ENCODE measurements around the gene GALNT9. TPM values are rescaled to one million over a fixed set of nuclear protein-coding genes. Genes with fewer than 3 reads are reported as not detected.

The GALNT9 gene
- total RNA-seq, 1 experiment from 2014 or later = 2.6 TPM

DNA sequence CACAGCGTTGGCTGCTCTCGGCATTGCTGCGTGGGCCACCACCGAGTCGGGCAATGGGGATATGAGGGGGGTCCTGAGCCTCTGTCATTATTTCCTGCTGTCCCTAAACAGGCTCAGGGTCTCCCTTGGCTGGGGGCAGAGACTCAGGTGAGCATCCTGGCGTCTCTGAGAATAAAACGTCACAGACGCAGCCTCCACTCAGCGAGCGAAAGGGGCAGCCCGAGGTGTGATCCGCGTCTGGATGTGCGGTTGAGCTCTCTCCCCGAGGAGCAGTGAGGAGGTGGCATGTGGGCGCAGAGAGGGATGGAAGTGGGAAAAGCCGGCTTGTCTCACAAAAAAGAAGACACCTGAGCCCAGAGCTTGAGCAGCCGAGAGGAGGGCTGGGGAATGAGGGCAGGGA, 62.6 kb downstream of the GALNT9 start:
- no peaks in the 10 kb centered on the region for H3K79me2 ChIP-seq (ENCODE audit: insufficient read depth, low read length)
- ATAC-seq = no peak
- ChIA-PET CTCF (no interaction called here), POLR2A (no interaction called here), RAD21 (ENCODE audit: low non-redundant PET in 1 of 2, low total read pairs in 2 of 2, uncharacterized antibody in 2 of 2, unreplicated experiment in 2 of 2) (no interaction called here)
- no peaks in the 10 kb centered on the region for H3K4me1 ChIP-seq (ENCODE audit: control insufficient read depth in 1 of 2, insufficient read depth in 2 of 2, low read length in 2 of 2)
- no peaks in the 10 kb centered on the region for H3K36me3 ChIP-seq (ENCODE audit: control insufficient read depth in 1 of 2, insufficient read depth in 2 of 2, low read length in 2 of 2)
- no peak overlapping the region for H2AFZ ChIP-seq (ENCODE audit: low read depth, low read length, poor library complexity, severe bottlenecking)
- intact Hi-C loops (cut with micrococcal nuclease) = no loop called here
- no peak overlapping the region for H3K27ac ChIP-seq (ENCODE audit: low read depth, low read length)
- no peaks in the 10 kb centered on the region for H3K9me3 ChIP-seq (ENCODE audit: control insufficient read depth in 1 of 2, insufficient read depth in 1 of 2, low read depth in 1 of 2, low read length in 2 of 2)
- H4K20me1 ChIP-seq (ENCODE audit: insufficient read depth) = no peaks in the 10 kb centered on the region
- H3K4me2 ChIP-seq (ENCODE audit: low read length) = no peak overlapping the region
- no peaks in the 10 kb centered on the region for H3K9me2 ChIP-seq (ENCODE audit: insufficient read depth)
- H3K4me3 ChIP-seq (replicated peaks in 1 of 2; ENCODE audit: low read depth in 1 of 2, low read length in 2 of 2) = no peak overlapping the region
- TF ChIP-seq EGR1 (IDR thresholded peaks at IDR 0.05; ENCODE audit: low read depth) (no peak), ZFX (IDR thresholded peaks at IDR 0.05) (no peak), JUND (IDR thresholded peaks at IDR 0.05) (no peak), MAX (IDR thresholded peaks at IDR 0.05) (no peak), EZH2phosphoT487 (IDR thresholded peaks at IDR 0.05; ENCODE audit: borderline replicate concordance) (no peak), EZH2 (IDR thresholded peaks at IDR 0.05) (no peak), ZNF274 (IDR thresholded peaks at IDR 0.05; ENCODE audit: low read depth, low read length) (no peak), CBX3 (IDR thresholded peaks at IDR 0.05; ENCODE audit: low read depth) (no peak), POLR2A (IDR thresholded peaks at IDR 0.05; ENCODE audit: borderline replicate concordance, extremely low read depth, insufficient read depth, insufficient read length) (no peak), ELF1 (IDR thresholded peaks at IDR 0.05; ENCODE audit: borderline replicate concordance, low read depth) (no peak), YY1 (IDR thresholded peaks at IDR 0.05; ENCODE audit: extremely low read depth, insufficient replicate concordance, low read depth, low read length) (no peak), FOSL1 (IDR thresholded peaks at IDR 0.05; ENCODE audit: low read depth) (no peak), RAD21 (IDR thresholded peaks at IDR 0.05; ENCODE audit: low read depth) (no peak), TCF7L2 (IDR thresholded peaks at IDR 0.05; ENCODE audit: borderline replicate concordance, extremely low read depth, insufficient read depth, insufficient read length) (no peak), SRF (IDR thresholded peaks at IDR 0.05; ENCODE audit: low read depth) (no peak)
- TF ChIP-seq, protein P1, sequence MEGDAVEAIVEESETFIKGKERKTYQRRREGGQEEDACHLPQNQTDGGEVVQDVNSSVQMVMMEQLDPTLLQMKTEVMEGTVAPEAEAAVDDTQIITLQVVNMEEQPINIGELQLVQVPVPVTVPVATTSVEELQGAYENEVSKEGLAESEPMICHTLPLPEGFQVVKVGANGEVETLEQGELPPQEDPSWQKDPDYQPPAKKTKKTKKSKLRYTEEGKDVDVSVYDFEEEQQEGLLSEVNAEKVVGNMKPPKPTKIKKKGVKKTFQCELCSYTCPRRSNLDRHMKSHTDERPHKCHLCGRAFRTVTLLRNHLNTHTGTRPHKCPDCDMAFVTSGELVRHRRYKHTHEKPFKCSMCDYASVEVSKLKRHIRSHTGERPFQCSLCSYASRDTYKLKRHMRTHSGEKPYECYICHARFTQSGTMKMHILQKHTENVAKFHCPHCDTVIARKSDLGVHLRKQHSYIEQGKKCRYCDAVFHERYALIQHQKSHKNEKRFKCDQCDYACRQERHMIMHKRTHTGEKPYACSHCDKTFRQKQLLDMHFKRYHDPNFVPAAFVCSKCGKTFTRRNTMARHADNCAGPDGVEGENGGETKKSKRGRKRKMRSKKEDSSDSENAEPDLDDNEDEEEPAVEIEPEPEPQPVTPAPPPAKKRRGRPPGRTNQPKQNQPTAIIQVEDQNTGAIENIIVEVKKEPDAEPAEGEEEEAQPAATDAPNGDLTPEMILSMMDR (IDR thresholded peaks at IDR 0.05 in 2 of 3, conservative IDR thresholded peaks at IDR 0.05 in 1 of 3; ENCODE audit: borderline replicate concordance in 1 of 3, insufficient read depth in 1 of 3, low read depth in 2 of 3, low read length in 2 of 3) = no peak
- TF ChIP-seq, protein P2, sequence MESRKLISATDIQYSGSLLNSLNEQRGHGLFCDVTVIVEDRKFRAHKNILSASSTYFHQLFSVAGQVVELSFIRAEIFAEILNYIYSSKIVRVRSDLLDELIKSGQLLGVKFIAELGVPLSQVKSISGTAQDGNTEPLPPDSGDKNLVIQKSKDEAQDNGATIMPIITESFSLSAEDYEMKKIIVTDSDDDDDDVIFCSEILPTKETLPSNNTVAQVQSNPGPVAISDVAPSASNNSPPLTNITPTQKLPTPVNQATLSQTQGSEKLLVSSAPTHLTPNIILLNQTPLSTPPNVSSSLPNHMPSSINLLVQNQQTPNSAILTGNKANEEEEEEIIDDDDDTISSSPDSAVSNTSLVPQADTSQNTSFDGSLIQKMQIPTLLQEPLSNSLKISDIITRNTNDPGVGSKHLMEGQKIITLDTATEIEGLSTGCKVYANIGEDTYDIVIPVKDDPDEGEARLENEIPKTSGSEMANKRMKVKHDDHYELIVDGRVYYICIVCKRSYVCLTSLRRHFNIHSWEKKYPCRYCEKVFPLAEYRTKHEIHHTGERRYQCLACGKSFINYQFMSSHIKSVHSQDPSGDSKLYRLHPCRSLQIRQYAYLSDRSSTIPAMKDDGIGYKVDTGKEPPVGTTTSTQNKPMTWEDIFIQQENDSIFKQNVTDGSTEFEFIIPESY (IDR thresholded peaks at IDR 0.05; ENCODE audit: extremely low read depth, insufficient replicate concordance, low read length) = no peak
- TF ChIP-seq, protein P3, sequence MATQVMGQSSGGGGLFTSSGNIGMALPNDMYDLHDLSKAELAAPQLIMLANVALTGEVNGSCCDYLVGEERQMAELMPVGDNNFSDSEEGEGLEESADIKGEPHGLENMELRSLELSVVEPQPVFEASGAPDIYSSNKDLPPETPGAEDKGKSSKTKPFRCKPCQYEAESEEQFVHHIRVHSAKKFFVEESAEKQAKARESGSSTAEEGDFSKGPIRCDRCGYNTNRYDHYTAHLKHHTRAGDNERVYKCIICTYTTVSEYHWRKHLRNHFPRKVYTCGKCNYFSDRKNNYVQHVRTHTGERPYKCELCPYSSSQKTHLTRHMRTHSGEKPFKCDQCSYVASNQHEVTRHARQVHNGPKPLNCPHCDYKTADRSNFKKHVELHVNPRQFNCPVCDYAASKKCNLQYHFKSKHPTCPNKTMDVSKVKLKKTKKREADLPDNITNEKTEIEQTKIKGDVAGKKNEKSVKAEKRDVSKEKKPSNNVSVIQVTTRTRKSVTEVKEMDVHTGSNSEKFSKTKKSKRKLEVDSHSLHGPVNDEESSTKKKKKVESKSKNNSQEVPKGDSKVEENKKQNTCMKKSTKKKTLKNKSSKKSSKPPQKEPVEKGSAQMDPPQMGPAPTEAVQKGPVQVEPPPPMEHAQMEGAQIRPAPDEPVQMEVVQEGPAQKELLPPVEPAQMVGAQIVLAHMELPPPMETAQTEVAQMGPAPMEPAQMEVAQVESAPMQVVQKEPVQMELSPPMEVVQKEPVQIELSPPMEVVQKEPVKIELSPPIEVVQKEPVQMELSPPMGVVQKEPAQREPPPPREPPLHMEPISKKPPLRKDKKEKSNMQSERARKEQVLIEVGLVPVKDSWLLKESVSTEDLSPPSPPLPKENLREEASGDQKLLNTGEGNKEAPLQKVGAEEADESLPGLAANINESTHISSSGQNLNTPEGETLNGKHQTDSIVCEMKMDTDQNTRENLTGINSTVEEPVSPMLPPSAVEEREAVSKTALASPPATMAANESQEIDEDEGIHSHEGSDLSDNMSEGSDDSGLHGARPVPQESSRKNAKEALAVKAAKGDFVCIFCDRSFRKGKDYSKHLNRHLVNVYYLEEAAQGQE (IDR thresholded peaks at IDR 0.05; ENCODE audit: low read depth) = no peak
- no TSS peak for BruUV-seq (replicated peaks)
- H3K27me3 ChIP-seq (ENCODE audit: insufficient read depth, low read length) = no peaks in the 10 kb centered on the region
- H3K9ac ChIP-seq (ENCODE audit: low read length) = no peak overlapping the region
- no peak for DNase-seq (ENCODE audit: low read depth, low spot score)

All from HCT116 (cell line).